Prostate gland (tissue), 2 donors: Measurements from ENCODE around the gene ANKRD49. TPM values are rescaled to one million over a fixed set of nuclear protein-coding genes. Genes with fewer than 3 reads are reported as not detected.

Experiments used
- DNase-seq: peaks from one replicate; pipeline ENCODE4 v3.0.0-alpha.2; 2019; ENCODE audit warnings: low spot score
- H3K27ac ChIP-seq, 2 donors: fragments of 200-600 bp; sonication (generic); 2 replicates each; pipeline ENCODE4 v1.5.1; 2017 to 2019
- H3K27me3 ChIP-seq: fragments of 200-600 bp; sonication (generic); replicated peaks from 2 replicates; pipeline ENCODE4 v1.5.1; 2019; ENCODE audit not compliant: insufficient read depth
- H3K36me3 ChIP-seq, 2 donors: fragments of 200-600 bp; sonication (generic); 1 replicate in 1 of 2; 2 replicates in 1 of 2; pipeline versions ENCODE4 v1.5.1 to v1.8.1; 2017 to 2019
- H3K4me1 ChIP-seq: fragments of 200-600 bp; sonication (generic); replicated peaks from 2 replicates; pipeline ENCODE4 v1.5.1; 2019
- H3K4me3 ChIP-seq, 2 donors: fragments of 200-600 bp; sonication (generic); 2 replicates each; pipeline ENCODE4 v1.5.1; 2017 to 2019
- H3K9me3 ChIP-seq: fragments of 200-600 bp; sonication (generic); 2 replicates; pipeline ENCODE4 v1.5.1; 2017
- CTCF ChIP-seq, 4 experiments: fragments of 200-600 bp in 2 of 4; fragments of 450-650 bp in 2 of 4; sonication (generic) in 2 of 4; IDR thresholded peaks; 1 replicate in 3 of 4; 2 replicates in 1 of 4; pipeline ENCODE4 v1.5.1; 2016 to 2019; ENCODE audit warnings: antibody characterized with exemption in 4 of 4, mild to moderate bottlenecking in 2 of 4, moderate library complexity in 2 of 4
- POLR2A ChIP-seq: fragments of 450-650 bp; IDR thresholded peaks from one replicate; pipeline ENCODE4 v1.6.1; 2016; ENCODE audit warnings: antibody characterized with exemption, mild to moderate bottlenecking
- POLR2AphosphoS5 ChIP-seq: sonication (generic); formaldehyde crosslinking; IDR thresholded peaks from one replicate; pipeline ENCODE4 v1.6.1; 2017; ENCODE audit warnings: antibody characterized with exemption
- WGBS: methylation state at CpG from one replicate; pipeline ENCODE4 v1.1.5; 2018; 5-methylcytosine and 5-hydroxymethylcytosine counted together
- intact Hi-C: fragments of 100-400 bp; cut with DNase I; formaldehyde crosslinking; loops from one replicate; pipeline ENCODE4 v1.14.2; 2022
- total RNA-seq, 2 donors: library from RNA; depleted of rRNA; stranded (reverse); fragments of >200 nt; gene quantifications; one replicate each; pipeline ENCODE4 v1.1.0, GENCODE V29; 2016

The ANKRD49 gene
- total RNA-seq, 2 donors from 2014 or later: 11.6 to 15.6 TPM

GRCh38 chr11:94521684-94522083 is 27.9 kb downstream of the ANKRD49 start:
- Histone ChIP-seq H3K4me3 (no peak overlapping the region), H3K27me3 (no peaks in the 10 kb centered on the region), H3K36me3 (no peaks in the 10 kb centered on the region), H3K27ac (no peak overlapping the region), H3K9me3 (no peaks in the 10 kb centered on the region), H3K4me1 (no peaks in the 10 kb centered on the region)
- DNase-seq: no peak
- TF ChIP-seq CTCF (IDR thresholded peaks at IDR 0.05): no peak
- no peak for TF ChIP-seq POLR2AphosphoS5
- intact Hi-C loops: loop anchor here (10.0 kb wide), 2 partner anchors 73 to 373 kb away; no protein-coding TSS in a partner anchor
- 63% methylated on average over 4 of the region's 5 CpGs for WGBS

- Histone ChIP-seq H3K9me3 (no peaks in the 10 kb centered on the region), H3K4me3 (no peak overlapping the region), H3K4me1 (no peaks in the 10 kb centered on the region), H3K36me3 (no peaks in the 10 kb centered on the region), H3K27ac (no peak overlapping the region), H3K27me3 (no peaks in the 10 kb centered on the region)
- DNase-seq: no peak
- intact Hi-C loops: loop anchor here (10.0 kb wide), 2 partner anchors 70 to 370 kb away; no protein-coding TSS in a partner anchor
- TF ChIP-seq CTCF (IDR thresholded peaks at IDR 0.05) (no peak), POLR2AphosphoS5 (no peak), POLR2A (no peak)
- WGBS: 45% methylated on average over 1 of the region's 1 CpG
Observed at GRCh38 chr11:94524341-94524740, 30.6 kb downstream of the ANKRD49 start.

- intact Hi-C loops: loop anchor here (10.0 kb wide), 2 partner anchors 69 to 369 kb away; no protein-coding TSS in a partner anchor
- TF ChIP-seq POLR2A: no peak
- TF ChIP-seq CTCF (IDR thresholded peaks at IDR 0.05): no peak
- TF ChIP-seq POLR2AphosphoS5: no peak
- no peaks in the 10 kb centered on the region for H3K9me3 ChIP-seq
- H3K27me3 ChIP-seq: no peaks in the 10 kb centered on the region
- WGBS: 20% methylated on average over 5 of the region's 5 CpGs
- no peaks in the 10 kb centered on the region for H3K36me3 ChIP-seq
- peak; percentile 66 for DNase-seq
- H3K27ac ChIP-seq: no peak overlapping the region
- H3K4me1 ChIP-seq: no peaks in the 10 kb centered on the region
- no peak overlapping the region for H3K4me3 ChIP-seq
Observed at GRCh38 chr11:94525546-94526324, 32.0 kb downstream of the ANKRD49 start.

- Histone ChIP-seq H3K4me3 (no peak overlapping the region), H3K27ac (no peak overlapping the region)
- intact Hi-C loops: loop anchor here (10.0 kb wide), 2 partner anchors 68 to 368 kb away; no protein-coding TSS in a partner anchor
Observed at GRCh38 chr11:94526645-94527438, 33.1 kb downstream of the ANKRD49 start.

More at GRCh38 chr11:94526645-94527438, 33.1 kb downstream of the ANKRD49 start:
- H3K27me3 ChIP-seq: no peaks in the 10 kb centered on the region
- 44% methylated on average over 4 of the region's 4 CpGs for WGBS
- H3K4me1 ChIP-seq: no peaks in the 10 kb centered on the region
- no peak for DNase-seq
- no peaks in the 10 kb centered on the region for H3K9me3 ChIP-seq
- TF ChIP-seq POLR2AphosphoS5 (no peak), POLR2A (no peak), CTCF (IDR thresholded peaks at IDR 0.05) (no peak)
- no peaks in the 10 kb centered on the region for H3K36me3 ChIP-seq
